ENCODE data around the gene KCMF1.
A peak's percentile ranks its signal among the peaks of the same experiment; 100 is the strongest.

KCMF1 gene

DNA sequence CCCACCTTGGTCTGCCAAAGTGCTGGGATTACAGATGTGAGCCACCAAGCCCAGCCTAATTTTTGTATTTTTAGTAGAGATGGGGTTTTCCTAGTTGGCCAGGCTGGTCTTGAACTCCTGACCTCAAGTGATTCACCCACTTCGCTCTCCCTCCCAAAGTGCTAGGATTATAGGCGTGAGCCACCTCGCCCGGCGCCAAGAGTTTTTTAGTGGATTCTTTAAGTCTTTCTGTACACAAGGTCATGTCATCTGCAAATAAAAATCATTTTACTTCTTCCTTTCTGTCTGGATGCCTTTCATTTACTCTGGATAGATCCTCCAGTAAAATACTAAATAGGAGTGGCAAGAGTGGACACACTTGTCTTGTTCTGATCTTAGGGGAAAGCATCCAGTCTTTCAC is 61.7 kb downstream of the KCMF1 start:
- DNase-seq, result no peak

GRCh38 chr2:85033388-85033787 is 62.4 kb downstream of the KCMF1 start:
- DNase-seq, result no peak

GRCh38 chr2:85034158-85034557 is 63.2 kb downstream of the KCMF1 start:
- DNase-seq, result no peak

GRCh38 chr2:85037622-85038021 is 66.7 kb downstream of the KCMF1 start:
- DNase-seq, result no peak

DNA sequence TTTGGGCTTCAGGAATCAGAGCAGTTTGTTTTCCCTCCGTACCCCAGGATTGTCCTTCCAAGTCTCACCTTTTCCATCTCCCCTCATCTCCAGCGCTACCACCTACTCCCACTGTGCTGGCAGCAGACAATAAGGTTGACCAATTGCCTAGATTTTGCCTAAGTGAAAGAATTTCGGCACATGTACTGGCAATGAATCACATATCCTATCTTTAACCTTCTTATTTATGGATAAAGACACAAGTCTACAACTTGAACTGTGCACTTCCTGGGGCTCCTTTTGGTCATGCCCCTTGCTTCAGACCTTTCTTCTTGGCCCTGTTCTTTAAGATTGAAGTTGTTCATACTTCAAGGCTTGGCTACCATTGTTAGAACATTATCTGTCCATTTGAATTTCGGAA is 71.4 kb downstream of the KCMF1 start:
- DNase-seq, result no peak

- DNase-seq, result no peak
Measured at GRCh38 chr2:85048534-85048933, 77.6 kb downstream of the KCMF1 start.

DNA sequence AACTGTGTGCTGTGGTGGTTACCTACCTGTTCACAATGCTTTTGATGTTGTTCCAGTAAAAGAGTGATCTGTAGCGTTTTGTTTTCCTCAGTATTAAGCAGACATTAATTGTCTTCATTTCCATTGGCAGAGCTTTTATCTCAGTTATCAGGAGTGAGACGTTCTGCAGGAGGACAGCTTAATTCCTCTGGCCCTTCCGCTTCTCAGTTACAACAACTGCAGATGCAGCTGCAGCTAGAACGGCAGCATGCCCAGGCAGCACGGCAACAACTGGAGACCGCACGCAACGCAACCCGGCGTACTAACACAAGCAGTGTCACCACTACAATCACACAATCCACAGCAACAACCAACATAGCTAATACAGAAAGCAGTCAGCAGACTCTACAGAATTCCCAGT is 78.3 kb downstream of the KCMF1 start:
- no peak for DNase-seq

- DNase-seq, result no peak
Measured at GRCh38 chr2:85053802-85054201, 82.8 kb downstream of the KCMF1 start.

DNA sequence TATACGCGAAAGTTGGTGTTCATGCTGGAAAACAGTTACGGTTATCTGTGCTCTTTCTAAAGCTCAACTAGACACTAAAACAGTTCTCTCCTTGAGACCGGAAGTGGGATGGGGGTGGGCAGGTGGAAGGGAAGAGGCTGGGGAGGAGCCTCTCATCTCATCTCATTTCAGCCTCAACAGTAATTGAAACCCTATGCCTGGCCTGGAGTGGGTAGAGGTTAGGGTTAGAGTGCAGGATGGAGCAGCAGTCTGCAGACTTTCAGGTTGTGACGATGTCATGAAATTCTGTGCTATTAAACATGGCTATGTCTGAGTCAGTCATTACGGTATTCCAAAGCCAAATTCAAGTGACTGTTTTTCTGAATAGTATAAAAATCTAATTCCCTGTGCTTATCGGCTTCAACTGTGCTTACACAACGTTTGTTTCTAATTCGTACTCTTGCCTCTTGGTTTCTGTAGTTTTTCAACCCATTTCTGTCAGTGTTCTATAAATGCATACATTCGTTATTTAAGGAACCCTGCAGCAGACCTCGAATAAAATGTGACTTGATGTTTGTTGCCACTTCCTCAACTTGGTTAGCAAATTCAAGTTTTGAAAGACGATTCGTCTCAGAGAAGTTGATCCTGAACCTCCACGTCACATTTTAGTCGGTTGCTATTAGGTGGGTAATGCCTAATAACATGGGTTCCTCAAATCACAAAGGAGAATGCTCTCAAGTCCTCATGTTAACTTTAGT is 86.4 kb downstream of the KCMF1 start:
- DNase-seq, result no peak

DNA sequence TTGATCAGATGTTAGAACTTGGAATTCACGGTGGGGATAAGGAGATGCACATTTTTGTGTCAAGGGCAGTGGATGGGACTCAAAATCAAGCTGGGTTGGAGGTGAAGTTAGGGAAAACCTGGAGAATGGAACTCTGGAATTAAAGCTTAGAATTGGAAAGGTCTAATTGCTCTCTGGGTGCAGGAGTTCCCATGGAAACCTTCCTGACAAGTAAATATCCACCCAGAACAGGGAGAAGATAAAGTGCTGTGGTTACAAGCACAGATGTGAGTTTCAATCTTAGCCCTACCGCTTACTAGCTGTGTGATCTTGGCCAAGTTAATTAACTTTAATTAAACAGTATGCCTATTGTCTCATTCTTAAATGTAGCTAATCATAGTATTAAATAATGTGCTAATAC is 90.9 kb downstream of the KCMF1 start:
- no peak for DNase-seq

DNA sequence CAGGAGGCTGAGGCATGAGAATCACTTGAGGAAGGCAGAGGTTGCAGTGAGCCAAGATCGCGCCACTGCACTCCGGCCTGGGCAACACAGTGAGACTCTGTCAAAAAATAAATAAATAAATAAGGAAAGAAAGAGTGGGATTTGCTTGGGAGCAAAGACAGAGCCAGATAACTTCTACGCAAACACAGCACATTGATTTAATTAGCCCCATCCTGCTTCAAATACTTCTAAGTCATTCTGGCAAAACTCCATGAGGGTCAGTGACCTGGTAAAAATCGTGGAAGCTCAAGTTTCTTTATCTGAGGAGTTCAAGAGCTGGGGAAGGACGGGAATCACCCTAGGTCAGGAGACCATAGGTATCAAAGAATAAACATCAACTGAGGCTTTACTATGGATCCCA is 91.6 kb downstream of the KCMF1 start:
- DNase-seq, result no peak

DNA sequence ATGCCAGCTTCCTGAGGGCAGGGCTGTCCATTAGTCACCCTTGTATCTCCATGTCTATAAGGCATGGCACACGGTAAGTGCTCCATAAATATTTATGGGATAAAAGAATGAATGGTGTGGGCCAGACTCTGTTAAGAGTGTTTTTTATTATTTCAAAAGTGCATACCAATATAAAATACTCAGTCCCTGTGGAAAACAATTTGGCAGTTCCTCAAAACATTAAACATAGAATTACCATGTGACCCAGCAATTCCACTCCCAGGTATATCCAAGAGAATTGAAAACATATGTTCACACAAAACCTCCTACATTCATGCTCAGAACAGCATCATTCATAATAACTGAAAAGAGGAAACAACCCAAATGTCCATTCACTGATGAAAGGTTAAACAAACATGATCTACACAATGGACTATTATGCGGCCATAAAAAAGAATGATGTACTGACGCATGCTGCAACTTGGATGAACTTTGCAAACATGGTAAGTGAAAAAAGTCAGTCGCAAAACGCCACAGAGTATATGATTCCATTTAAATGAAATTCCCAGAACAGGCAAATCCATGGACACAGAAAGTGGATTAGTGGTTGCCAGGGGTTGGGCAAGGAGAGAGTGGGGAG is 93.1 kb downstream of the KCMF1 start:
- DNase-seq, result no peak

- no peak for DNase-seq
Measured at GRCh38 chr2:85064927-85065577, 94.1 kb downstream of the KCMF1 start.

GRCh38 chr2:85066006-85066740 is 95.2 kb downstream of the KCMF1 start:
- peak; percentile 65 for DNase-seq

- DNase-seq, result peak; percentile 86
Measured at GRCh38 chr2:85066874-85067351, 96.0 kb downstream of the KCMF1 start.

DNA sequence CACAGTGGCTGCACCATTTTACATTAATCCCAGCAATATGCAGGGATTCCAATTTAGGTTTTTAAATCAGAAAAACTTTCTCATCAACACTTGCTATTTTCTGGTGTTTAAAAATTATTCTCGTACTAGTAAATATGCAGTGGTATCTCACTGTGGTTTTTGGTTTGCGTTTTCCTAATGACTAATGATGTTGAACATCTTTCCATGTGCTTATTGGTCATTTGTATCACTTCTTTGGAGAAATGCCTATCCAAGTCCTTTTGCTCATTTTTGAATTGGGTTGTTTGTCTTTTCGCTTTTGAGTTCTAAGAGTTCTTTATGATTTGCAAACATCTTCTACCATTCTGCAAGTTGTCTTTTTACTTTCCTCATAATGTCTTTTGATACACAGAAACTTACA is 100.1 kb downstream of the KCMF1 start:
- DNase-seq, result no peak

- DNase-seq, result no peak
Measured at GRCh38 chr2:85073033-85073432, 102.1 kb downstream of the KCMF1 start.

- DNase-seq, result no peak
Measured at GRCh38 chr2:85076618-85077274, 105.8 kb downstream of the KCMF1 start.

DNA sequence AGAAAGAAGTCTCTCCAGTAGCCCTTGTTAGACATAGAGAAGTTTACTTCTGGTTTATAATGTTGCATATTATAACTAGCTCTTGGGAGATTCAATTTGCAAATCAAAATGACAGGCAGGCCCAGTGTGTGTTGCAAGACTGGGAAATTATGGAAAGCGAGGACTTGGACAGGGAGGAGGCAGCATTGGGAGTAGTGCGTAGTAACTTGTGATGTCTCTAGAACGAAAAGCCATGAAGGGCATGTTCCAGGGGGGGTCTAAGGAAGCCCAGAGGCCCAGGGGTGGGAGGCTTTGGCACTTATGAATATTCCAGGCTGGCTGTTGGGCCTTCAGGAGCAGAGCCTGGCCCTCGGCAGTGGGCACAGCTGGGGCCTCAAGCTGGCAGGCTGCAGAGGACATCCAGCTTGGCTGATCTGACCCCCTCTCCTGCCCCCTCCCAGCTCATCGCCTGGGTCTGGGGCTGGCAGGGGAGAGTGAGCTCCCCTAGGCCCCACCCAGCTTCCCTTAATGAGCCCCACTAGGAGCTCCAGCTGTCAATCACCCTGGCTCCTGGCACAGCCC is 107.0 kb downstream of the KCMF1 start:
- DNase-seq, result no peak

DNA sequence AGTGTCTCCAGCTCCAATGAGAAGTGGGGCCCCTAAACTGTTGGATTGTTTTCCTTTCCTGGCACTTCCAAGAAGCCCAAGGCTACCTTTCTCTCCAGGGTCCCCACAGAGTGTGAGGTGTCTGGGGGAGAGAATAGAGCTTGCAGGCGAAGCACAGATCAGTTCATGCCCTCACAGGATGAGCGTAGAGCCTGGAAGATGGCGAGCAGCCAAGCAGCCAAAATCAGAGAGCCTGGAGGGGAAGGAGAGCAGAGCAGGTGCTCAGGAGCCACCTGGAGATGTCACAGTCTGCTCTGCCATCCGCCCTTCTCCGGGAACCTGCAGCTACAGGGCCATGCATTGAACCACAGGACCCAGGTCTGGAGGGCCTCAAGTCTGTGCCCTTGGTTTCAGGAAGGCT is 107.6 kb downstream of the KCMF1 start:
- DNase-seq, result no peak

DNA sequence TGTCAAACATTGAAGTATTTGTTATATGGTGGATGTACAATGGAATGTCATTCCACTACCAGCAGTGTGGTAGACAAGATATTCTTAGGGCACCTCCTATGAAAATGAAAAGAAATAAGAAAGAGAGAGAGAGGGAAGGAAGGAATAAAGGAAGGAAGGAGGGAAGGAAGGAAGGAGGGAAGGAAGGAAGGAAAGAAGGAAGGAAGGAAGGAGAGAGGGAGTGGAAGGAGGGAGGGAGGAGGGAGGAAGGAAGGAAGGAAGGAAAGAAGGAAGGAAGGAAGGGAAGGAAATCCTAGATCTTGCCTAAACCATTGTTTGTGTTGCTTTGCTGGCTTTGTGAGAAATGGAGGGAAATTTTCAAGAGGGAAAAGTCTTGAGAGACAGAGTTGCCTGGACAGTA is 112.1 kb downstream of the KCMF1 start:
- no peak for DNase-seq

DNA sequence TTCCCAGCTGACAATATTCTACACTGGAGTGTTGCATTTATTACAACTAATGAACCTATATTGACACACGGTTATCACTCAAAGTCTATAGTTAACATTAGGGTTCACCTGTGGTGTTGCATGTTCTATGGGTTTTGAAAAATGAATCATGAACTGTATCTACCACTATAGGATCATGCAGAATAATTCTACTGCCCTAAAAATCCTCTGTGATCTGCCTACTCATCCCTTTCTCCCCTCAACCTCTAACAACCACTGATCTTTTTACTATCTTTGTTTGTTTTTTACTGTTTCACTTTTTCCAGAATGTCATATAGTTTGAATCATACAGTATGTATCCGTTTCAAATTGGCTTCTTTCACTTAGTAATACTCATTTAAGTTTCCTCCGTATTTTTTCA is 114.6 kb downstream of the KCMF1 start:
- DNase-seq, result no peak

DNA sequence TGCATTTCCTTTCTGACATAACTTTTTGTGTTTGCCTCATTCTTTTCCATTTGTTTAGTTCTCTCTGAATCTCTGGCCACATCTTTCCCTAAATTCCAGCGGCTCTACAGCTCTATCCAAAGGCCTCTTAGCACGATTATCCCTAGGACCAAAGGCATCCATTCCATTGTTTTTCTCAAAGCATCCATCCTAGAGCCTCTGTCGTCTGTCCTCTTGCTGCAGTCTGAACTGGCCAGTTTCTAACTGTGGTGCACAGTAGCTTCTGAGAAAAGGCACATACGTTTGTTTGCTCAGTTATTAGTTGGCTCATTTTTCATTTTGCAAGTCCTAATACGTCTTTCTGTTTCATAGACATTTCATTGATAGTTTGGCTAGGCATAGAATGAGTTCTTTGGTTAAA is 116.6 kb downstream of the KCMF1 start:
- no peak for DNase-seq

Data from femur (tissue), 1 donor.